GM10847 (cell line): ENCODE results near the gene SFI1.

Experiments used
- POLR2A ChIP-seq: IDR thresholded peaks from 2 replicates; pipeline ENCODE4 v1.6.1; 2011; ENCODE audit not compliant: insufficient read length; ENCODE audit errors: extremely low read depth

SFI1 gene

GRCh38 chr22:31489632-31490495 lies 6.5 kb upstream of the SFI1 start, which contains the start of gene EIF4ENIF1:
TSS of gene EIF4ENIF1 (minus strand) at chr22:31489842. CDS start at chr22:31488718, 1,124 bp downstream.
- TF ChIP-seq POLR2A = peak; percentile 79

DNA sequence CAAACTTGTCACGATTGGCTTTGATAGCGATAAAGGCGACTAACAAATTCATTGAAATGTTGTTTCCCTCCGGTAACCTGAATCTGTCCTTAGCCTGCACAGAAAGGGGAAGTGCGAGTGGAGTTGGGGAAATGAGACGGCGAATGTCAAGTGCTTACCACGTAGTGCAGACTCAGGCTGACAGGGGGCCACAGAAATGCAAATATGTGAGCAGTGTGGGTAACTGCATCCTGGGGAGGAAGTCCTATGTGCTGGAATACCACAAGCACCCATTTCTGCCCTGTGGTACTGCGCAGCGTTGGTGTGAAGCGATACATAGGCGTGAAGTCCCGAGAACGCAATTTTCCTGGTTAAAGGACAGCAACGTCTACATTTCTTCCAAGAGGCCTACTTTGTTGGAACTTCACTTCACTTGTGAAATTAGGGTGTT lies 5.8 kb upstream of the SFI1 start:
- peak; percentile 50 for TF ChIP-seq POLR2A

DNA sequence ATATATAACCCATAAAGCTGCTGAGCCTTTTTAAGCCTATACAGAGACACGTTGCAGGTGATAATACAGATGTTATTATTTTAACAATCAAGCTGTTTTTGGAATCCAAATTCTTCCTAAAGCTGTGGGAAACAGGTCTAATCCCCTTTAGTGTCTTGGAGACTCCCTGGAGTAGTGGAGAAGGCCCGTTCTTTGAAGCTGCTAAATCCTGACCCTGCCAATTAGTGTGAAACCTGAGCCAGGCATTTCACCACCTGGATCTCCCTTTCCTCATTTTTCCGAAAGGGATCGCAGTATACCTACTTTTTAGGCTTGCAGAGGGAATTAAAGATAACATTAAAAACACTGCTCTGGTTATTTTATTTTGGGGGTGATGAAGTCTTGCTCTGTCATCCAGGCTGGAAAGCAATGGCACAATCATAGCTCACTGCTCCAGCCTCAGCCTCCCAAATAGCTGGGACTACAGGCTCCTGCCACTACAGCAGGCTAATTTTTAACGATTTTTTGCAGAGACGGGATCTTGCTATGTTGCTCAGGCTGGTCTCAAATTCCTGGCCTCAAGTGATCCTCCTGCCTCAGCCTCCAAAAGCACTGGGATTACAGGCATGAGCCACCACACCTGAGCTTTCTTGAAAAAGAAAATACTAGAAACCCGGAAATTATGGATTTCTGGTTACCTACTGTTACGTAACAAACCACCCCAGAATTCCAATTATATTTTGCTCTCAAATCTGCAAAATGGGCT lies 4.9 kb upstream of the SFI1 start:
- no peak for TF ChIP-seq POLR2A

DNA sequence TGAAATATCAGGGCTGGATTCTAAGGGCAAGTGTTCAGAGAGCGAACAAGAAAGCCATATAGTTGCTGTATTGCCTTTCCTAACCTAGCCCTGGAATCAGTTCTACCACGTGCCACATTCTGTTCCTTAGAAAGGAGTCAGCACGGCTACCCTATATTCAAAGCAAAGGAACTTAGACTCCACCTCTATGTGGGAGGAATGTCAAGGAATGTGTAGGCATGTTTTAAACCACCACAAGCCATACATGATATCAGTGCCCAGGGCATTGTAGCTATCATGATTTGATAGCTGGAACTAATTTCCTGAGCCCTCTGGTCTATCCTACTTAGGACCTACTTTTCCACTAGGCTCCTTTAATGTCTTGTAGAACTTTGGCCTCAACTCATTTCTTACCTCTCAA lies 4.2 kb upstream of the SFI1 start:
- TF ChIP-seq POLR2A = no peak

- no peak for TF ChIP-seq POLR2A
Measured at GRCh38 chr22:31495343-31495742, 993 bp upstream of the SFI1 start.

GRCh38 chr22:31496735-31497146 lies 405 bp downstream of the SFI1 start:
- TF ChIP-seq POLR2A = no peak

- TF ChIP-seq POLR2A = no peak
Measured at GRCh38 chr22:31497148-31497938, 1.0 kb downstream of the SFI1 start.

DNA sequence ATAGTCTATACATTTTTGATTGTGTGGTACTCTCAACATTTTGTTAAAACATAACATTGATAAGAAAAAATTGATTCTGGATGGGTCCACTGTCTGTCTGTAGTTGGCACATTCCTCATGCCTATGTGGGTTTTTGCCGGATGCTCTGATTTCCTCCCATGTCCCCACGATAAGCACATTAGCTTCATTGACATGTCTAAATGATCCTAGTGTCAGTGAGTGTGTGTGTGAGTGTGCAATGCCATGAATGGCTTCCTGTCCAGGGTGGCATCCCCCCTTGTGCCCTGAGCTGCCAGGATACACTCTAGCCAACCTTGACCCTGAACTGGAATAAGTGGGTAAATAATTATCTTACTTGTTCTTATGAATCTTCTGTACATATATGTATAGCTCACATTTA lies 5.4 kb downstream of the SFI1 start:
- TF ChIP-seq POLR2A = no peak

GRCh38 chr22:31503211-31503964 lies 7.1 kb downstream of the SFI1 start:
- TF ChIP-seq POLR2A = no peak

DNA sequence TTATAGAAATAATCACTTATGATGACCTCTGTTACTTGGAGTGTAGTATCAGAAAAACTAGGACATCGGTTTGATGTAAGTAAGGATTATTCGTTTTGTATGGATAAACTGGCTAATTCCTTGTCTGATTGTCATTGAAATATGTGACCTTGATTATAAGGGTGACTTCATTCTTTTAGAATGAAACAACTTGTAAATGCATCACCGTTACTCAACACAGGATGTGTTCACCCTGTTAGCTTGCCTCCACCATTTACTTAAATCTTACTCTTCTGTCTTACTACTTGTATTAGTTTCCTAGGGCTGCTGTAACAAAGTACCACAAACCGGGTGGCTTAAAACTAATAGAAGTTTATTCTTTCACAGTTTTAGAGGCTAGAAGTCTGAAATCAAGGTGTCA lies 7.9 kb downstream of the SFI1 start:
- no peak for TF ChIP-seq POLR2A

DNA sequence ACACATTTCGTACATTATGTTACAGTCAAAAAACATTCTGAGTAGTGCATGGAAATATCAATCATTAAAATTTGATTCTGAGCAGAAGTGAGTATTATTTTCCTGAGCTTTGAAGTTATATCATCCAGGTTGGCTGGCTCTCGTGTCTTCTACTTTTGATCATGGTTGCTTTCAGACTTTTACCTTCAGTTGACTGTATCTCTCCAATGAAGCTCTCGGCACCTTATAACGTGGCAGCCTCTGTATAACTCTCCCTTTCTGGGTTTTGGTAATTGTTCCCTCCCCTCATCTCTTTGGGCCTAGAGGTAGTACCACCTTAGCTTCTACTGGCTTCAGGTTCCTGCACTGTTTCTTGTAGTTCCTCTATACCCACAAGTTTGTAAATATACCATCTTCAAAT lies 12.2 kb downstream of the SFI1 start:
- TF ChIP-seq POLR2A = no peak

DNA sequence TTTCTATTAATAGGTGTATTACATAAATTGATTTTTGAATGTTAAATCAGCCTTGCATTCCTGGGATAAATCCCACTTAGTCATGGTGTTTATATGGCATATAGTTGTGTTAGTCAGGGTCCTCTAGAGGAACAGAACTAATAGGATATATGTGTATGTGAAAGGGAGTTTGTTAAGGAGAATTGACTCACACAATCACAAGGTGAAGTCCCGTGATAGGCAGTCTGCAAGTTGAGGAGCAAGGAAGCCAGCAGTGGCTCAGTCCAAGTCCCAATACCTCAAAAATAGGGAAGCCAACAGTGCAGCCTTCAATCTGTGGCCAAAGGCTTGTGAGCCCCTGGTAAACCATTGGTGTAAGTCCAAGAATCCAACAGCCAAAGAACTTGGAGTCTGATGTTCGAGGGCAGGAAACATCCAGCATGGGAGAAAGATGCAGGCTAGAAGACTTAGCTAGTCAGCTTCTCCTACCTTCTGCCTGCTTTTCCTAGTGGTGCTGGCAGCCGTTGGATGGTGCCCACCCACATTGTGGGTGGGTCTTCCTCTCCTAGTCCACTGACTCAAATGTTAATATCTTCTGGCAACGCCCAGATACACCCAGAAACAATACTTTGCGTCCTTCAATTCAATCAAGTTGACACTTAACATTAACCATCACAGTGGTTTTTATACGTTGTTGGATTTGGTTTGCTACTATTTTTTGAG lies 12.9 kb downstream of the SFI1 start:
- no peak for TF ChIP-seq POLR2A

- no peak for TF ChIP-seq POLR2A
Measured at GRCh38 chr22:31520051-31520450, 23.7 kb downstream of the SFI1 start.

GRCh38 chr22:31526270-31526669 lies 29.9 kb downstream of the SFI1 start:
- no peak for TF ChIP-seq POLR2A
